WTC11 (cell line): ENCODE results near the gene OCIAD1.
"Not testable (repeated sequence)": the region's sequence is repeated elsewhere in the genome, so short reads cannot be mapped to it uniquely, and the experiment has no call there.

Experiments
- FOXK1 ChIP-seq: sonication (generic); formaldehyde crosslinking; IDR thresholded peaks from 2 replicates; pipeline ENCODE4 v1.8.0; 2022; ENCODE audit warnings: mild to moderate bottlenecking, moderate library complexity, missing genetic modification reagents
- FOXP1 ChIP-seq: sonication (generic); formaldehyde crosslinking; IDR thresholded peaks from 2 replicates; pipeline ENCODE4 v1.8.0; 2022; ENCODE audit warnings: missing genetic modification reagents, mild to moderate bottlenecking, moderate library complexity, borderline replicate concordance
- JAZF1 ChIP-seq: fragments of 250-450 bp; sonication (Bioruptor Pico); IDR thresholded peaks from 2 replicates; pipeline ENCODE4 v1.9.0; 2021; ENCODE audit warnings: moderate library complexity, mild to moderate bottlenecking, inconsistent platforms
- NFE2L1 ChIP-seq: sonication (generic); formaldehyde crosslinking; IDR thresholded peaks from 2 replicates; pipeline ENCODE4 v1.8.1; 2023; ENCODE audit warnings: missing genetic modification reagents
- NR3C1 ChIP-seq: sonication (generic); formaldehyde crosslinking; conservative IDR thresholded peaks from 2 replicates; pipeline ENCODE4 v1.8.1; 2023; ENCODE audit warnings: low read depth, mild to moderate bottlenecking, missing genetic modification reagents
- TP53 ChIP-seq: sonication (generic); formaldehyde crosslinking; IDR thresholded peaks from 2 replicates; pipeline ENCODE4 v1.8.1; 2023; ENCODE audit warnings: mild to moderate bottlenecking, missing genetic modification reagents
- ZBTB21 ChIP-seq: sonication (generic); formaldehyde crosslinking; IDR thresholded peaks from 2 replicates; pipeline ENCODE4 v1.8.1; 2023; ENCODE audit warnings: mild to moderate bottlenecking, missing genetic modification reagents, borderline replicate concordance
- TF ChIP-seq, protein P1 (sequence below): sonication (generic); formaldehyde crosslinking; IDR thresholded peaks from 2 replicates; pipeline ENCODE4 v1.8.1; 2023; ENCODE audit warnings: mild to moderate bottlenecking, missing genetic modification reagents, moderate library complexity
- TF ChIP-seq, protein P2 (sequence below): fragments of 200-600 bp; IDR thresholded peaks from 2 replicates; pipeline ENCODE4 v1.8.0; 2022; ENCODE audit warnings: antibody characterized with exemption
- TF ChIP-seq, protein P3 (sequence below): sonication (generic); formaldehyde crosslinking; conservative IDR thresholded peaks from 2 replicates; pipeline ENCODE4 v1.8.1; 2022; ENCODE audit warnings: mild to moderate bottlenecking, missing genetic modification reagents
- TF ChIP-seq, protein P4 (sequence below): sonication (generic); formaldehyde crosslinking; IDR thresholded peaks from 2 replicates; pipeline ENCODE4 v1.8.0; 2022; ENCODE audit warnings: mild to moderate bottlenecking, missing genetic modification reagents
- TF ChIP-seq, protein P5 (sequence below): sonication (generic); formaldehyde crosslinking; IDR thresholded peaks from 2 replicates; pipeline ENCODE4 v1.8.1; 2023; ENCODE audit warnings: mild to moderate bottlenecking, missing genetic modification reagents, borderline replicate concordance
- TF ChIP-seq, protein P6 (sequence below): sonication (generic); formaldehyde crosslinking; IDR thresholded peaks from 2 replicates; pipeline ENCODE4 v1.8.1; 2022; ENCODE audit warnings: low read depth, mild to moderate bottlenecking, moderate library complexity, missing genetic modification reagents, borderline replicate concordance
- TF ChIP-seq, protein P7 (sequence below): sonication (generic); formaldehyde crosslinking; IDR thresholded peaks from 2 replicates; pipeline ENCODE4 v1.8.1; 2022; ENCODE audit warnings: missing genetic modification reagents, borderline replicate concordance

DNA sequence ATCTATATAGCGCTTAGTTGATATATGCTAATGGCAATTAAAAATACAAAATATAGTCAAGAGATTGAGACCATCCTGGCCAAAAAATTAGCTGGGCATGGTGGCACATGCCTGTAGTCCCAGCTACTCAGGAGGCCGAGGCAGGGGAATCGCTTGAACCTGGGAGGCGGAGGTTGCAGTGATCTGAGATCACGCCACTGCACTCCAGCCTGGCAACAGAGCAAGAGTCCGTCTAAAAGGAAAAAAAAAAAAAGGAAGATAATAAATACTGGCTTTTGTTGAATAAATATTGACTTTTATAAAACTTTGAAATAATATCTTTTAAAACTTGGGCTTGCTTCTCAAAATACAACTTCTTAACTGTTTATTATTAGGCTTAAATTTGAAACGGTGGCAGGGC, 14.6 kb upstream of the OCIAD1 start:
- TF ChIP-seq, protein P1, sequence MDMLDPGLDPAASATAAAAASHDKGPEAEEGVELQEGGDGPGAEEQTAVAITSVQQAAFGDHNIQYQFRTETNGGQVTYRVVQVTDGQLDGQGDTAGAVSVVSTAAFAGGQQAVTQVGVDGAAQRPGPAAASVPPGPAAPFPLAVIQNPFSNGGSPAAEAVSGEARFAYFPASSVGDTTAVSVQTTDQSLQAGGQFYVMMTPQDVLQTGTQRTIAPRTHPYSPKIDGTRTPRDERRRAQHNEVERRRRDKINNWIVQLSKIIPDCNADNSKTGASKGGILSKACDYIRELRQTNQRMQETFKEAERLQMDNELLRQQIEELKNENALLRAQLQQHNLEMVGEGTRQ (CRISPR knock-in tag) = not testable (repeated sequence)
- not testable (repeated sequence) for TF ChIP-seq TP53 (CRISPR knock-in tag); ZBTB21 (CRISPR knock-in tag); NR3C1 (CRISPR knock-in tag); FOXP1 (CRISPR knock-in tag); JAZF1; FOXK1 (CRISPR knock-in tag); NFE2L1 (CRISPR knock-in tag)
- TF ChIP-seq, protein P2, sequence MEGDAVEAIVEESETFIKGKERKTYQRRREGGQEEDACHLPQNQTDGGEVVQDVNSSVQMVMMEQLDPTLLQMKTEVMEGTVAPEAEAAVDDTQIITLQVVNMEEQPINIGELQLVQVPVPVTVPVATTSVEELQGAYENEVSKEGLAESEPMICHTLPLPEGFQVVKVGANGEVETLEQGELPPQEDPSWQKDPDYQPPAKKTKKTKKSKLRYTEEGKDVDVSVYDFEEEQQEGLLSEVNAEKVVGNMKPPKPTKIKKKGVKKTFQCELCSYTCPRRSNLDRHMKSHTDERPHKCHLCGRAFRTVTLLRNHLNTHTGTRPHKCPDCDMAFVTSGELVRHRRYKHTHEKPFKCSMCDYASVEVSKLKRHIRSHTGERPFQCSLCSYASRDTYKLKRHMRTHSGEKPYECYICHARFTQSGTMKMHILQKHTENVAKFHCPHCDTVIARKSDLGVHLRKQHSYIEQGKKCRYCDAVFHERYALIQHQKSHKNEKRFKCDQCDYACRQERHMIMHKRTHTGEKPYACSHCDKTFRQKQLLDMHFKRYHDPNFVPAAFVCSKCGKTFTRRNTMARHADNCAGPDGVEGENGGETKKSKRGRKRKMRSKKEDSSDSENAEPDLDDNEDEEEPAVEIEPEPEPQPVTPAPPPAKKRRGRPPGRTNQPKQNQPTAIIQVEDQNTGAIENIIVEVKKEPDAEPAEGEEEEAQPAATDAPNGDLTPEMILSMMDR = not testable (repeated sequence)
- TF ChIP-seq, protein P3, sequence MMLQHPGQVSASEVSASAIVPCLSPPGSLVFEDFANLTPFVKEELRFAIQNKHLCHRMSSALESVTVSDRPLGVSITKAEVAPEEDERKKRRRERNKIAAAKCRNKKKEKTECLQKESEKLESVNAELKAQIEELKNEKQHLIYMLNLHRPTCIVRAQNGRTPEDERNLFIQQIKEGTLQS (CRISPR knock-in tag) = not testable (repeated sequence)
- TF ChIP-seq, protein P4, sequence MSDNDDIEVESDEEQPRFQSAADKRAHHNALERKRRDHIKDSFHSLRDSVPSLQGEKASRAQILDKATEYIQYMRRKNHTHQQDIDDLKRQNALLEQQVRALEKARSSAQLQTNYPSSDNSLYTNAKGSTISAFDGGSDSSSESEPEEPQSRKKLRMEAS (CRISPR knock-in tag) = not testable (repeated sequence)
- TF ChIP-seq, protein P5, sequence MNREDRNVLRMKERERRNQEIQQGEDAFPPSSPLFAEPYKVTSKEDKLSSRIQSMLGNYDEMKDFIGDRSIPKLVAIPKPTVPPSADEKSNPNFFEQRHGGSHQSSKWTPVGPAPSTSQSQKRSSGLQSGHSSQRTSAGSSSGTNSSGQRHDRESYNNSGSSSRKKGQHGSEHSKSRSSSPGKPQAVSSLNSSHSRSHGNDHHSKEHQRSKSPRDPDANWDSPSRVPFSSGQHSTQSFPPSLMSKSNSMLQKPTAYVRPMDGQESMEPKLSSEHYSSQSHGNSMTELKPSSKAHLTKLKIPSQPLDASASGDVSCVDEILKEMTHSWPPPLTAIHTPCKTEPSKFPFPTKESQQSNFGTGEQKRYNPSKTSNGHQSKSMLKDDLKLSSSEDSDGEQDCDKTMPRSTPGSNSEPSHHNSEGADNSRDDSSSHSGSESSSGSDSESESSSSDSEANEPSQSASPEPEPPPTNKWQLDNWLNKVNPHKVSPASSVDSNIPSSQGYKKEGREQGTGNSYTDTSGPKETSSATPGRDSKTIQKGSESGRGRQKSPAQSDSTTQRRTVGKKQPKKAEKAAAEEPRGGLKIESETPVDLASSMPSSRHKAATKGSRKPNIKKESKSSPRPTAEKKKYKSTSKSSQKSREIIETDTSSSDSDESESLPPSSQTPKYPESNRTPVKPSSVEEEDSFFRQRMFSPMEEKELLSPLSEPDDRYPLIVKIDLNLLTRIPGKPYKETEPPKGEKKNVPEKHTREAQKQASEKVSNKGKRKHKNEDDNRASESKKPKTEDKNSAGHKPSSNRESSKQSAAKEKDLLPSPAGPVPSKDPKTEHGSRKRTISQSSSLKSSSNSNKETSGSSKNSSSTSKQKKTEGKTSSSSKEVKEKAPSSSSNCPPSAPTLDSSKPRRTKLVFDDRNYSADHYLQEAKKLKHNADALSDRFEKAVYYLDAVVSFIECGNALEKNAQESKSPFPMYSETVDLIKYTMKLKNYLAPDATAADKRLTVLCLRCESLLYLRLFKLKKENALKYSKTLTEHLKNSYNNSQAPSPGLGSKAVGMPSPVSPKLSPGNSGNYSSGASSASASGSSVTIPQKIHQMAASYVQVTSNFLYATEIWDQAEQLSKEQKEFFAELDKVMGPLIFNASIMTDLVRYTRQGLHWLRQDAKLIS (CRISPR knock-in tag) = not testable (repeated sequence)
- TF ChIP-seq, protein P6, sequence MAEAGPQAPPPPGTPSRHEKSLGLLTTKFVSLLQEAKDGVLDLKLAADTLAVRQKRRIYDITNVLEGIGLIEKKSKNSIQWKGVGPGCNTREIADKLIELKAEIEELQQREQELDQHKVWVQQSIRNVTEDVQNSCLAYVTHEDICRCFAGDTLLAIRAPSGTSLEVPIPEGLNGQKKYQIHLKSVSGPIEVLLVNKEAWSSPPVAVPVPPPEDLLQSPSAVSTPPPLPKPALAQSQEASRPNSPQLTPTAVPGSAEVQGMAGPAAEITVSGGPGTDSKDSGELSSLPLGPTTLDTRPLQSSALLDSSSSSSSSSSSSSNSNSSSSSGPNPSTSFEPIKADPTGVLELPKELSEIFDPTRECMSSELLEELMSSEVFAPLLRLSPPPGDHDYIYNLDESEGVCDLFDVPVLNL = not testable (repeated sequence)
- TF ChIP-seq, protein P7, sequence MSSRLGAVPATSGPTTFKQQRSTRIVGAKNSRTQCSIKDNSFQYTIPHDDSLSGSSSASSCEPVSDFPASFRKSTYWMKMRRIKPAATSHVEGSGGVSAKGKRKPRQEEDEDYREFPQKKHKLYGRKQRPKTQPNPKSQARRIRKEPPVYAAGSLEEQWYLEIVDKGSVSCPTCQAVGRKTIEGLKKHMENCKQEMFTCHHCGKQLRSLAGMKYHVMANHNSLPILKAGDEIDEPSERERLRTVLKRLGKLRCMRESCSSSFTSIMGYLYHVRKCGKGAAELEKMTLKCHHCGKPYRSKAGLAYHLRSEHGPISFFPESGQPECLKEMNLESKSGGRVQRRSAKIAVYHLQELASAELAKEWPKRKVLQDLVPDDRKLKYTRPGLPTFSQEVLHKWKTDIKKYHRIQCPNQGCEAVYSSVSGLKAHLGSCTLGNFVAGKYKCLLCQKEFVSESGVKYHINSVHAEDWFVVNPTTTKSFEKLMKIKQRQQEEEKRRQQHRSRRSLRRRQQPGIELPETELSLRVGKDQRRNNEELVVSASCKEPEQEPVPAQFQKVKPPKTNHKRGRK (CRISPR knock-in tag) = not testable (repeated sequence)
